ENCODE measurements around the gene MAP2K4. TPM values are rescaled to one million over a fixed set of nuclear protein-coding genes. Genes with fewer than 3 reads are reported as not detected.

Gene MAP2K4
- total and polyA plus RNA-seq, 2 donors (not counting 1 experiment from before 2014, with no cell fraction given) = 6.2 to 44.8 TPM

- DNase-seq = no peak
- no peak for ATAC-seq (ENCODE audit: low read depth)
- no peaks in the 10 kb centered on the region for H4K20me1 ChIP-seq (ENCODE audit: control insufficient read depth, insufficient read depth, low read length, poor library complexity, severe bottlenecking)
- H3K4me3 Mint-ChIP-seq = no peak overlapping the region
- POLR2A ChIA-PET = no interaction called here
- no peak overlapping the region for H3K27ac Mint-ChIP-seq
- no peak overlapping the region for H3K9ac ChIP-seq (ENCODE audit: low read length)
- WGBS (ENCODE audit: insufficient coverage) = no CpG with 5 or more reads among the region's 2 CpGs
- H3K27me3 Mint-ChIP-seq = no peaks in the 10 kb centered on the region
- H3K4me2 ChIP-seq (replicated peaks; ENCODE audit: low read depth, low read length, poor library complexity, severe bottlenecking) = no peak overlapping the region
- intact Hi-C loops (cut with micrococcal nuclease) = no loop called here
- no peaks in the 10 kb centered on the region for H3K27me3 ChIP-seq (replicated peaks in 1 of 4; ENCODE audit: control extremely low read depth in 1 of 4, control insufficient read depth in 3 of 4, insufficient read depth in 4 of 4, low read length in 3 of 4)
- no peak for TF ChIP-seq CTCF (IDR thresholded peaks at IDR 0.05)
- no peak for TF ChIP-seq EZH2 (IDR thresholded peaks at IDR 0.05; ENCODE audit: borderline replicate concordance, insufficient read depth, low read depth, low read length, poor library complexity, severe bottlenecking)
- H3K27ac ChIP-seq (ENCODE audit: low read length in 2 of 2) = no peak overlapping the region
- H3K4me1 ChIP-seq (ENCODE audit: control insufficient read depth in 2 of 2, insufficient read depth in 2 of 2, low read length in 2 of 2) = no peaks in the 10 kb centered on the region
- no peak overlapping the region for H3K4me3 ChIP-seq (ENCODE audit: control extremely low read depth in 1 of 5, extremely low read depth in 1 of 5, insufficient read depth in 1 of 5, low read depth in 2 of 5, low read length in 4 of 5)
- H3K79me2 ChIP-seq (ENCODE audit: control insufficient read depth, insufficient read depth, low read length) = no peaks in the 10 kb centered on the region
- CTCF ChIA-PET = no interaction called here
- H3K9me3 ChIP-seq (ENCODE audit: control extremely low read depth in 1 of 3, control insufficient read depth in 2 of 3, insufficient read depth in 1 of 3, low read length in 2 of 3) = no peaks in the 10 kb centered on the region
- H3K4me1 Mint-ChIP-seq = peaks cover 2% of the 10 kb centered on the region
- no peaks in the 10 kb centered on the region for H3K9me3 Mint-ChIP-seq (ENCODE audit: insufficient read depth)
- peaks cover 1 to 52% of the 10 kb centered on the region in 2 experiments for H3K36me3 ChIP-seq (replicated peaks in 1 of 2; ENCODE audit: control extremely low read depth in 1 of 2, control insufficient read depth in 1 of 2, extremely low read depth in 1 of 2, insufficient read depth in 2 of 2, low read length in 1 of 2)
- no peak overlapping the region for H2AFZ ChIP-seq (ENCODE audit: insufficient read depth, low read depth, low read length, poor library complexity, severe bottlenecking)
Measured at GRCh38 chr17:12110906-12111305, 90.2 kb downstream of the MAP2K4 start.

GRCh38 chr17:12113156-12113555 lies 92.5 kb downstream of the MAP2K4 start:
- H3K27ac ChIP-seq (ENCODE audit: low read length in 2 of 2) = no peak overlapping the region
- H3K79me2 ChIP-seq (ENCODE audit: control insufficient read depth, insufficient read depth, low read length) = no peaks in the 10 kb centered on the region
- no peak overlapping the region for H3K4me2 ChIP-seq (replicated peaks; ENCODE audit: low read depth, low read length, poor library complexity, severe bottlenecking)
- CTCF ChIA-PET = no interaction called here
- Mint-ChIP-seq H3K27me3 (no peaks in the 10 kb centered on the region), H3K4me1 (peaks cover 2% of the 10 kb centered on the region), H3K27ac (no peak overlapping the region), H3K9me3 (ENCODE audit: insufficient read depth) (no peaks in the 10 kb centered on the region), H3K4me3 (no peak overlapping the region)
- H3K9ac ChIP-seq (ENCODE audit: low read length) = no peak overlapping the region
- no peak for DNase-seq
- POLR2A ChIA-PET = no interaction called here
- no peaks in the 10 kb centered on the region for H3K4me1 ChIP-seq (ENCODE audit: control insufficient read depth in 2 of 2, insufficient read depth in 2 of 2, low read length in 2 of 2)
- H3K9me3 ChIP-seq (ENCODE audit: control extremely low read depth in 1 of 3, control insufficient read depth in 2 of 3, insufficient read depth in 1 of 3, low read length in 2 of 3) = no peaks in the 10 kb centered on the region
- ATAC-seq (ENCODE audit: low read depth) = no peak
- 100% methylated on average over 1 of the region's 2 CpGs for WGBS (ENCODE audit: insufficient coverage)
- TF ChIP-seq EZH2 (IDR thresholded peaks at IDR 0.05; ENCODE audit: borderline replicate concordance, insufficient read depth, low read depth, low read length, poor library complexity, severe bottlenecking) (no peak), CTCF (IDR thresholded peaks at IDR 0.05) (no peak)
- no peak overlapping the region for H3K4me3 ChIP-seq (ENCODE audit: control extremely low read depth in 1 of 5, extremely low read depth in 1 of 5, insufficient read depth in 1 of 5, low read depth in 2 of 5, low read length in 4 of 5)
- intact Hi-C loops (cut with micrococcal nuclease) = no loop called here
- H2AFZ ChIP-seq (ENCODE audit: insufficient read depth, low read depth, low read length, poor library complexity, severe bottlenecking) = no peak overlapping the region
- H3K27me3 ChIP-seq (replicated peaks in 1 of 4; ENCODE audit: control extremely low read depth in 1 of 4, control insufficient read depth in 3 of 4, insufficient read depth in 4 of 4, low read length in 3 of 4) = no peaks in the 10 kb centered on the region
- H3K36me3 ChIP-seq (replicated peaks in 1 of 2; ENCODE audit: control extremely low read depth in 1 of 2, control insufficient read depth in 1 of 2, extremely low read depth in 1 of 2, insufficient read depth in 2 of 2, low read length in 1 of 2) = peaks cover 10 to 53% of the 10 kb centered on the region in 2 experiments
- H4K20me1 ChIP-seq (ENCODE audit: control insufficient read depth, insufficient read depth, low read length, poor library complexity, severe bottlenecking) = no peaks in the 10 kb centered on the region

Data from B cell (primary cell).